Panc1 (cell line): ENCODE data around the gene GMEB1.

Experiments
- POLR2AphosphoS5 ChIP-seq: IDR thresholded peaks from 2 replicates; pipeline ENCODE4 v1.6.1; 2012; ENCODE audit warnings: mild to moderate bottlenecking, low read depth, low read length, moderate library complexity
- TF ChIP-seq, protein P1 (sequence below): fragments of 450-650 bp; IDR thresholded peaks from 2 replicates; pipeline ENCODE4 v1.5.1; 2017; ENCODE audit warnings: mild to moderate bottlenecking
- TF ChIP-seq, protein P2 (sequence below), 2 experiments: IDR thresholded peaks; 2 replicates each; pipeline ENCODE4 v1.6.1; 2011 to 2012; ENCODE audit warnings: low read depth in 2 of 2, control low read depth in 1 of 2, low read length in 1 of 2, mild to moderate bottlenecking in 1 of 2, moderate library complexity in 1 of 2; ENCODE audit not compliant: insufficient read depth in 1 of 2

DNA sequence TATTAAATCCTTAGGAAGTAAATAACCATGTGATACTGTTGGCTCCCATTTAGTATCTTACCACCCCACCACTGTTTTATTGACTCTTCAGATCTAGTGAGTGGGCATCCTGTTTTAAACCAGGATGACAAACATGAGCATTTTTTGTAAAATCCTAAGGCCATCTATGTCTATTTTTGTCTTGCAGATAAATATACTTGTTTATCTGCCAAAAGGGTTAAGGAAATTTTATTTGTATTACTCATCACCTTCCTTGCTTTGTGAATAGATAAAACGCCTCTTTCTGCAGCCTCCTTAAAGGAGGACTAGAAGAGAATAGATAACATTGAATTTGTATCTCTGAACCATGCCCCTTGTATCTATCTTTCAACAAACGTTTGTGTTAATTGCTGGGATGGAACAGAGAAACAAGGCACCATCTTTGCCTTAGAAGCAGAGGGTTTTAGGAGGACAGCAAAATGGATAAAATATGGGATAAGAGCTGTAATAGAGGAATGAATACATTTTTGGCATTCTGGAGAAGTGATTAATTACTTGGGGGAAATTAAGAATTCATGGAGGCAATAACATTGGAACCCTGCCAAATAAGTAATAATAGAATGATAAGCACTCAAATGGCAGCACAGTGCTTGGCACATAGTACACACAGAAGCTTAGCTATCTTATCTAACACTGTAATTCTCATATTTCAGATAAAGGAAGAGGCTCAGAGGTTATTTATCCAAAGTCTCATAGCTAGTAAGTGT lies 82.9 kb downstream of the GMEB1 start:
- TF ChIP-seq, protein P1, sequence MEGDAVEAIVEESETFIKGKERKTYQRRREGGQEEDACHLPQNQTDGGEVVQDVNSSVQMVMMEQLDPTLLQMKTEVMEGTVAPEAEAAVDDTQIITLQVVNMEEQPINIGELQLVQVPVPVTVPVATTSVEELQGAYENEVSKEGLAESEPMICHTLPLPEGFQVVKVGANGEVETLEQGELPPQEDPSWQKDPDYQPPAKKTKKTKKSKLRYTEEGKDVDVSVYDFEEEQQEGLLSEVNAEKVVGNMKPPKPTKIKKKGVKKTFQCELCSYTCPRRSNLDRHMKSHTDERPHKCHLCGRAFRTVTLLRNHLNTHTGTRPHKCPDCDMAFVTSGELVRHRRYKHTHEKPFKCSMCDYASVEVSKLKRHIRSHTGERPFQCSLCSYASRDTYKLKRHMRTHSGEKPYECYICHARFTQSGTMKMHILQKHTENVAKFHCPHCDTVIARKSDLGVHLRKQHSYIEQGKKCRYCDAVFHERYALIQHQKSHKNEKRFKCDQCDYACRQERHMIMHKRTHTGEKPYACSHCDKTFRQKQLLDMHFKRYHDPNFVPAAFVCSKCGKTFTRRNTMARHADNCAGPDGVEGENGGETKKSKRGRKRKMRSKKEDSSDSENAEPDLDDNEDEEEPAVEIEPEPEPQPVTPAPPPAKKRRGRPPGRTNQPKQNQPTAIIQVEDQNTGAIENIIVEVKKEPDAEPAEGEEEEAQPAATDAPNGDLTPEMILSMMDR: no peak
- TF ChIP-seq POLR2AphosphoS5: no peak
- TF ChIP-seq, protein P2, sequence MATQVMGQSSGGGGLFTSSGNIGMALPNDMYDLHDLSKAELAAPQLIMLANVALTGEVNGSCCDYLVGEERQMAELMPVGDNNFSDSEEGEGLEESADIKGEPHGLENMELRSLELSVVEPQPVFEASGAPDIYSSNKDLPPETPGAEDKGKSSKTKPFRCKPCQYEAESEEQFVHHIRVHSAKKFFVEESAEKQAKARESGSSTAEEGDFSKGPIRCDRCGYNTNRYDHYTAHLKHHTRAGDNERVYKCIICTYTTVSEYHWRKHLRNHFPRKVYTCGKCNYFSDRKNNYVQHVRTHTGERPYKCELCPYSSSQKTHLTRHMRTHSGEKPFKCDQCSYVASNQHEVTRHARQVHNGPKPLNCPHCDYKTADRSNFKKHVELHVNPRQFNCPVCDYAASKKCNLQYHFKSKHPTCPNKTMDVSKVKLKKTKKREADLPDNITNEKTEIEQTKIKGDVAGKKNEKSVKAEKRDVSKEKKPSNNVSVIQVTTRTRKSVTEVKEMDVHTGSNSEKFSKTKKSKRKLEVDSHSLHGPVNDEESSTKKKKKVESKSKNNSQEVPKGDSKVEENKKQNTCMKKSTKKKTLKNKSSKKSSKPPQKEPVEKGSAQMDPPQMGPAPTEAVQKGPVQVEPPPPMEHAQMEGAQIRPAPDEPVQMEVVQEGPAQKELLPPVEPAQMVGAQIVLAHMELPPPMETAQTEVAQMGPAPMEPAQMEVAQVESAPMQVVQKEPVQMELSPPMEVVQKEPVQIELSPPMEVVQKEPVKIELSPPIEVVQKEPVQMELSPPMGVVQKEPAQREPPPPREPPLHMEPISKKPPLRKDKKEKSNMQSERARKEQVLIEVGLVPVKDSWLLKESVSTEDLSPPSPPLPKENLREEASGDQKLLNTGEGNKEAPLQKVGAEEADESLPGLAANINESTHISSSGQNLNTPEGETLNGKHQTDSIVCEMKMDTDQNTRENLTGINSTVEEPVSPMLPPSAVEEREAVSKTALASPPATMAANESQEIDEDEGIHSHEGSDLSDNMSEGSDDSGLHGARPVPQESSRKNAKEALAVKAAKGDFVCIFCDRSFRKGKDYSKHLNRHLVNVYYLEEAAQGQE (IDR thresholded peaks at IDR 0.05; ENCODE audit: insufficient read depth in 1 of 2, low read depth in 2 of 2, low read length in 1 of 2): no peak
